SK-N-SH treated with all-trans-retinoic acid at 6 μM for 48 hours (cell line): ENCODE data around the gene NUDCD2.

Experiments used
- ATAC-seq: fragments of 200-7000 bp; cut with Tn5 transposase; 3 replicates; pipeline ENCODE4 v1.9.1; 2020; ENCODE audit warnings: mild to moderate bottlenecking, moderate library complexity
- ARNTL ChIP-seq: fragments of 450-650 bp; formaldehyde crosslinking; IDR thresholded peaks from 2 replicates; pipeline ENCODE4 v1.5.0; 2020; ENCODE audit warnings: low read depth, mild to moderate bottlenecking, moderate library complexity, borderline replicate concordance
- BACH2 ChIP-seq: fragments of 250-450 bp; sonication (Bioruptor Pico); IDR thresholded peaks from 2 replicates; pipeline ENCODE4 v1.9.0; 2021; ENCODE audit warnings: mild to moderate bottlenecking, borderline replicate concordance
- CREB5 ChIP-seq: fragments of 250-450 bp; sonication (Bioruptor Pico); IDR thresholded peaks from 2 replicates; pipeline ENCODE4 v1.5.1; 2020; ENCODE audit warnings: low read depth, mild to moderate bottlenecking, moderate library complexity
- CSDC2 ChIP-seq: fragments of 250-450 bp; sonication (Bioruptor Pico); IDR thresholded peaks from 2 replicates; pipeline ENCODE4 v1.5.0; 2020; ENCODE audit warnings: mild to moderate bottlenecking, moderate library complexity
- ESRRG ChIP-seq: fragments of 250-450 bp; sonication (Bioruptor Pico); IDR thresholded peaks from 2 replicates; pipeline ENCODE4 v1.6.1; 2021; ENCODE audit warnings: mild to moderate bottlenecking
- GLIS3 ChIP-seq: fragments of 250-450 bp; sonication (Bioruptor Pico); IDR thresholded peaks from 2 replicates; pipeline ENCODE4 v1.5.0; 2020; ENCODE audit warnings: mild to moderate bottlenecking, moderate library complexity
- ISL1 ChIP-seq: fragments of 250-450 bp; sonication (Bioruptor Pico); IDR thresholded peaks from 2 replicates; pipeline ENCODE4 v2.1.2; 2022; ENCODE audit warnings: mild to moderate bottlenecking, moderate library complexity
- OSR1 ChIP-seq: fragments of 250-450 bp; sonication (Bioruptor Pico); IDR thresholded peaks from 2 replicates; pipeline ENCODE4 v1.8.0; 2022; ENCODE audit warnings: moderate library complexity, mild to moderate bottlenecking, inconsistent platforms
- RARB ChIP-seq: fragments of 250-450 bp; sonication (Bioruptor Pico); IDR thresholded peaks from 2 replicates; pipeline ENCODE4 v1.8.0; 2021; ENCODE audit warnings: mild to moderate bottlenecking, moderate library complexity
- SNAI2 ChIP-seq: fragments of 250-450 bp; sonication (Bioruptor Pico); IDR thresholded peaks from 2 replicates; pipeline ENCODE4 v1.5.0; 2020; ENCODE audit warnings: mild to moderate bottlenecking, moderate library complexity
- TCF4 ChIP-seq: fragments of 250-450 bp; sonication (Bioruptor Pico); IDR thresholded peaks from 2 replicates; pipeline ENCODE4 v1.8.0; 2021; ENCODE audit warnings: mild to moderate bottlenecking, moderate library complexity, borderline replicate concordance
- TOX ChIP-seq: fragments of 250-450 bp; sonication (Bioruptor Pico); IDR thresholded peaks from 2 replicates; pipeline ENCODE4 v1.8.0; 2021; ENCODE audit warnings: mild to moderate bottlenecking, moderate library complexity, borderline replicate concordance
- TSHZ2 ChIP-seq: fragments of 250-450 bp; sonication (Bioruptor Pico); IDR thresholded peaks from 2 replicates; pipeline ENCODE4 v1.5.0; 2020; ENCODE audit warnings: mild to moderate bottlenecking, moderate library complexity
- ZFP30 ChIP-seq: fragments of 450-650 bp; formaldehyde crosslinking; IDR thresholded peaks from 2 replicates; pipeline ENCODE4 v1.5.0; 2022; ENCODE audit warnings: mild to moderate bottlenecking, moderate library complexity
- ZNF565 ChIP-seq: fragments of 450-650 bp; formaldehyde crosslinking; conservative IDR thresholded peaks from 2 replicates; pipeline ENCODE4 v1.5.0; 2020; ENCODE audit warnings: low read depth, mild to moderate bottlenecking, moderate library complexity
- ZNF70 ChIP-seq: fragments of 450-650 bp; formaldehyde crosslinking; IDR thresholded peaks from 2 replicates; pipeline ENCODE4 v1.5.0; 2020; ENCODE audit warnings: mild to moderate bottlenecking, moderate library complexity
- TF ChIP-seq, protein P1 (sequence below): fragments of 250-450 bp; sonication (Bioruptor Pico); IDR thresholded peaks from 2 replicates; pipeline ENCODE4 v1.8.0; 2020; ENCODE audit warnings: mild to moderate bottlenecking, moderate library complexity, borderline replicate concordance
- TF ChIP-seq, protein P2 (sequence below): fragments of 250-450 bp; sonication (Bioruptor Pico); IDR thresholded peaks from 2 replicates; pipeline ENCODE4 v1.5.1; 2021; ENCODE audit warnings: mild to moderate bottlenecking, moderate library complexity
- TF ChIP-seq, protein P3 (sequence below): fragments of 250-450 bp; sonication (Bioruptor Pico); IDR thresholded peaks from 2 replicates; pipeline ENCODE4 v1.8.0; 2021; ENCODE audit warnings: low read depth, mild to moderate bottlenecking, moderate library complexity, borderline replicate concordance

Gene NUDCD2

DNA sequence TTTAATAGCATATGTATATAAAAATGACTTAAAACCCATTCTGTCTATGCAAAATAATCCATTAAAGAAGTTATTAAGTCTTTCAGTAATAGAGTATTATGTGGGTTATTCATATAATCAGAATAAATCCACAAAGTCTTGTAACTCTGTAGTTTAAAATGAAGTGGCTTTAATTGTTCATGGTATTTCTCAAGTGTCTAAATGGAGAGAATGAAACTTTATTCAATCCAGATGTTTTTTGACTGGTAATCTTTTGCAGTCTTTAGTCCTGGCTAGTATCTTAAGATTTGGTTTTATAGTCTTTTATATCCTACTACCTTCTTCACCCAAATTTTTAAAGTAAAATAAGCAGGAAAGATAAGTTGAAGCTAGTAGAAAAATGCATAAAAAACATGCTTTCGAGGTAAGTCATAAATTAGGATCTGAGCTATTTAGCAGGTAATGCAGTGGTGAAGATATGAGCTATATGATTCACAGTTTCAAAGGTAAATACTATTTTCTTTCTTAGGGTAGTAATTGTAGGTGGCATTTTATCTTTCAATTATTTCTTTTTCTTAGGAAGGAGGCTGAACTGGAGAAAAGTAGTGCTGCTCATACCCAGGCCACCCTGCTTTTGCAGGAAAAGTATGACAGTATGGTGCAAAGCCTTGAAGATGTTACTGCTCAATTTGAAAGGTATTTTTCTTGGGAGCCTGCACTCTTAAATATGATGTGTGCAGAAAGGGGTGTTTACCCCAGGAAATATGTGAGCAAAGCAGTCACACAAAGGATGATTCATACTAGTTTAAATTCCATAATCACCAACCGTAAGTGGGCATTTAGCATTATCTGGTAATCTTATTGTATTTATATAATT is 18.5 kb upstream of the NUDCD2 start:
- TF ChIP-seq, protein P1, sequence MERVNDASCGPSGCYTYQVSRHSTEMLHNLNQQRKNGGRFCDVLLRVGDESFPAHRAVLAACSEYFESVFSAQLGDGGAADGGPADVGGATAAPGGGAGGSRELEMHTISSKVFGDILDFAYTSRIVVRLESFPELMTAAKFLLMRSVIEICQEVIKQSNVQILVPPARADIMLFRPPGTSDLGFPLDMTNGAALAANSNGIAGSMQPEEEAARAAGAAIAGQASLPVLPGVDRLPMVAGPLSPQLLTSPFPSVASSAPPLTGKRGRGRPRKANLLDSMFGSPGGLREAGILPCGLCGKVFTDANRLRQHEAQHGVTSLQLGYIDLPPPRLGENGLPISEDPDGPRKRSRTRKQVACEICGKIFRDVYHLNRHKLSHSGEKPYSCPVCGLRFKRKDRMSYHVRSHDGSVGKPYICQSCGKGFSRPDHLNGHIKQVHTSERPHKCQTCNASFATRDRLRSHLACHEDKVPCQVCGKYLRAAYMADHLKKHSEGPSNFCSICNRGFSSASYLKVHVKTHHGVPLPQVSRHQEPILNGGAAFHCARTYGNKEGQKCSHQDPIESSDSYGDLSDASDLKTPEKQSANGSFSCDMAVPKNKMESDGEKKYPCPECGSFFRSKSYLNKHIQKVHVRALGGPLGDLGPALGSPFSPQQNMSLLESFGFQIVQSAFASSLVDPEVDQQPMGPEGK (CRISPR knock-in tag) = no peak
- TF ChIP-seq, protein P2, sequence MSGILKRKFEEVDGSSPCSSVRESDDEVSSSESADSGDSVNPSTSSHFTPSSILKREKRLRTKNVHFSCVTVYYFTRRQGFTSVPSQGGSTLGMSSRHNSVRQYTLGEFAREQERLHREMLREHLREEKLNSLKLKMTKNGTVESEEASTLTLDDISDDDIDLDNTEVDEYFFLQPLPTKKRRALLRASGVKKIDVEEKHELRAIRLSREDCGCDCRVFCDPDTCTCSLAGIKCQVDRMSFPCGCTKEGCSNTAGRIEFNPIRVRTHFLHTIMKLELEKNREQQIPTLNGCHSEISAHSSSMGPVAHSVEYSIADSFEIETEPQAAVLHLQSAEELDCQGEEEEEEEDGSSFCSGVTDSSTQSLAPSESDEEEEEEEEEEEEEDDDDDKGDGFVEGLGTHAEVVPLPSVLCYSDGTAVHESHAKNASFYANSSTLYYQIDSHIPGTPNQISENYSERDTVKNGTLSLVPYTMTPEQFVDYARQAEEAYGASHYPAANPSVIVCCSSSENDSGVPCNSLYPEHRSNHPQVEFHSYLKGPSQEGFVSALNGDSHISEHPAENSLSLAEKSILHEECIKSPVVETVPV (CRISPR knock-in tag) = no peak
- peak; percentile 53; the same call in 1 of the 2 replicates for TF ChIP-seq TCF4 (CRISPR knock-in tag)
- no peak for TF ChIP-seq TSHZ2 (CRISPR knock-in tag)
- TF ChIP-seq, protein P3, sequence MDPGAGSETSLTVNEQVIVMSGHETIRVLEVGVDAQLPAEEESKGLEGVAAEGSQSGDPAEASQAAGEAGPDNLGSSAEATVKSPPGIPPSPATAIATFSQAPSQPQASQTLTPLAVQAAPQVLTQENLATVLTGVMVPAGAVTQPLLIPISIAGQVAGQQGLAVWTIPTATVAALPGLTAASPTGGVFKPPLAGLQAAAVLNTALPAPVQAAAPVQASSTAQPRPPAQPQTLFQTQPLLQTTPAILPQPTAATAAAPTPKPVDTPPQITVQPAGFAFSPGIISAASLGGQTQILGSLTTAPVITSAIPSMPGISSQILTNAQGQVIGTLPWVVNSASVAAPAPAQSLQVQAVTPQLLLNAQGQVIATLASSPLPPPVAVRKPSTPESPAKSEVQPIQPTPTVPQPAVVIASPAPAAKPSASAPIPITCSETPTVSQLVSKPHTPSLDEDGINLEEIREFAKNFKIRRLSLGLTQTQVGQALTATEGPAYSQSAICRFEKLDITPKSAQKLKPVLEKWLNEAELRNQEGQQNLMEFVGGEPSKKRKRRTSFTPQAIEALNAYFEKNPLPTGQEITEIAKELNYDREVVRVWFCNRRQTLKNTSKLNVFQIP (CRISPR knock-in tag) = no peak
- TF ChIP-seq SNAI2 = no peak
- TF ChIP-seq CSDC2 = no peak
- no peak for TF ChIP-seq TOX (CRISPR knock-in tag)
- ATAC-seq = peak; percentile 85

- ATAC-seq = no peak
- TF ChIP-seq ZNF565 (CRISPR knock-in tag) = no peak
- no peak for TF ChIP-seq CREB5 (CRISPR knock-in tag)
- TF ChIP-seq ISL1 (CRISPR knock-in tag) = no peak
- no peak for TF ChIP-seq ESRRG
- TF ChIP-seq TOX (CRISPR knock-in tag) = no peak
- no peak for TF ChIP-seq GLIS3 (CRISPR knock-in tag)
- TF ChIP-seq CSDC2 = no peak
- TF ChIP-seq, protein P1 (CRISPR knock-in tag) = no peak
- no peak for TF ChIP-seq RARB (CRISPR knock-in tag)
- TF ChIP-seq TCF4 (CRISPR knock-in tag) = no peak
- TF ChIP-seq ZFP30 = no peak
- no peak for TF ChIP-seq OSR1
- TF ChIP-seq SNAI2 = no peak
- no peak for TF ChIP-seq ARNTL (CRISPR knock-in tag)
- TF ChIP-seq, protein P3 (CRISPR knock-in tag) = no peak
- no peak for TF ChIP-seq ZNF70
- no peak for TF ChIP-seq BACH2 (CRISPR knock-in tag)
These were observed 15.5 kb upstream of the NUDCD2 start for GRCh38 chr5:163475411-163475810.
